ENCODE results near the gene ABHD11. TPM values are rescaled to one million over a fixed set of nuclear protein-coding genes. Genes with fewer than 3 reads are reported as not detected.

Gene ABHD11
- total RNA-seq, 1 experiment from 2014 or later: 74.4 TPM

DNA sequence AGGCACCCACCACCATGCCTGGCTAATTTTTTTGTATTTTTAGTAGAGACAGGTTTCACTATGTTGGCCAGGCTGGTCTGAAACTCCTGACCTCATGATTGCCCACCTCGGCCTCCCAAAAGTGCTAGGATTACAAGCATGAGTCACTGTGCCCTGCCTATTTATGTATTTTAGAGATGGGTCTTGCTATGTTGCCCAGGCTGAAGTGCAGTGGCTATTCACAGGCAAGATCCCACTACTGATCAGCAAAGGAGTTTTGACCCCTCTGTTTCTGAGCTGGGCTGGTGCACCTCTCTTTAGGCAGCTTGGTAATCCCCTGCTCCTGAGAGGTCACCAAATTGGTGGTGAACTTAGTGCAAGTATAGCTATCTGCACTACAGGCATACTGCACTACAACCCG lies 6.2 kb downstream of the ABHD11 start:
- H4K20me1 ChIP-seq (ENCODE audit: insufficient read depth): peaks cover 4% of the 10 kb centered on the region; the same call in 1 of the 2 replicates
- no peaks in the 10 kb centered on the region for H3K27me3 ChIP-seq (ENCODE audit: insufficient read depth, low read depth)
- DNase-seq: no peak
- H3K79me2 ChIP-seq (ENCODE audit: low read depth): peaks cover 19% of the 10 kb centered on the region
- peaks cover 24% of the 10 kb centered on the region for H3K4me1 ChIP-seq (replicated peaks; ENCODE audit: insufficient read depth)
- no peak overlapping the region for H2AFZ ChIP-seq
- peaks cover 13% of the 10 kb centered on the region; the same call in 1 of the 2 replicates for H3K36me3 ChIP-seq (ENCODE audit: low read depth)
- intact Hi-C loops (cut with micrococcal nuclease; ENCODE audit: unreplicated experiment): loop anchor here (10.0 kb wide), 1 partner anchor 242 kb away; no protein-coding TSS in a partner anchor
- CTCF ChIA-PET: interaction anchor here (0.7 kb wide), 1 partner anchor 213 kb away, joined by 15 read pairs; no protein-coding TSS in a partner anchor
- BruUV-seq (replicated peaks): no TSS peak
- TF ChIP-seq EZH2 (IDR thresholded peaks at IDR 0.05; ENCODE audit: low read depth): no peak
- TF ChIP-seq, protein P1, sequence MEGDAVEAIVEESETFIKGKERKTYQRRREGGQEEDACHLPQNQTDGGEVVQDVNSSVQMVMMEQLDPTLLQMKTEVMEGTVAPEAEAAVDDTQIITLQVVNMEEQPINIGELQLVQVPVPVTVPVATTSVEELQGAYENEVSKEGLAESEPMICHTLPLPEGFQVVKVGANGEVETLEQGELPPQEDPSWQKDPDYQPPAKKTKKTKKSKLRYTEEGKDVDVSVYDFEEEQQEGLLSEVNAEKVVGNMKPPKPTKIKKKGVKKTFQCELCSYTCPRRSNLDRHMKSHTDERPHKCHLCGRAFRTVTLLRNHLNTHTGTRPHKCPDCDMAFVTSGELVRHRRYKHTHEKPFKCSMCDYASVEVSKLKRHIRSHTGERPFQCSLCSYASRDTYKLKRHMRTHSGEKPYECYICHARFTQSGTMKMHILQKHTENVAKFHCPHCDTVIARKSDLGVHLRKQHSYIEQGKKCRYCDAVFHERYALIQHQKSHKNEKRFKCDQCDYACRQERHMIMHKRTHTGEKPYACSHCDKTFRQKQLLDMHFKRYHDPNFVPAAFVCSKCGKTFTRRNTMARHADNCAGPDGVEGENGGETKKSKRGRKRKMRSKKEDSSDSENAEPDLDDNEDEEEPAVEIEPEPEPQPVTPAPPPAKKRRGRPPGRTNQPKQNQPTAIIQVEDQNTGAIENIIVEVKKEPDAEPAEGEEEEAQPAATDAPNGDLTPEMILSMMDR (conservative IDR thresholded peaks at IDR 0.05): no peak
- no peaks in the 10 kb centered on the region for H3K9me3 ChIP-seq (ENCODE audit: insufficient read depth, low read depth)
- no peaks in the 10 kb centered on the region for H3K9me2 ChIP-seq (ENCODE audit: insufficient read depth)
- H3K4me3 ChIP-seq: no peak overlapping the region
- H3K27ac ChIP-seq: no peak overlapping the region
- no peak overlapping the region for H3K4me2 ChIP-seq
- peaks cover 57% of the 10 kb centered on the region for H3F3A ChIP-seq (ENCODE audit: insufficient read depth, low read depth)
- POLR2A ChIA-PET (ENCODE audit: unreplicated experiment): interaction anchor here (0.6 to 1.1 kb wide), 4 partner anchors 97 to 467 kb away, joined by 5 to 11 read pairs (median 9); no protein-coding TSS in a partner anchor

DNA sequence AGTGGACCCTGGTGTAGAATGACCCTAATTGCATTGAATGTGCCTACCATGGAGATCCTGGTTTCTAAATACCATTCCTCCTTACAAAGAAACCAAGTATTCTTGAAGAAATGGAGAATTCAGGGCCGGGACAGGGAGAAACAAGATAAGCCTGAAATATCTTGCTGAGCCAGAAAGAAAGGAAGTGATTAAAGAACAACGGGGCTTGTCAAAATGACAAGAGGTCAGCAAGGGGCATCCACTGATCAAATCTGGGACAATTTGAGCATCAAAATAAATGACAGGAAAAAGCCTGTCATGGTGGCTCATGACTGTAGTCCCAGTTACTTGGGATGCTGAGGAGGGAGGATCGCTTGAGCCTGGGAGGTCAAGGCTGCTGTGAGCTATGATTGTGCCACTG lies 8.1 kb downstream of the ABHD11 start:
- no peak for DNase-seq
- TF ChIP-seq, protein P1 (conservative IDR thresholded peaks at IDR 0.05): no peak
- no peak for TF ChIP-seq EZH2 (IDR thresholded peaks at IDR 0.05; ENCODE audit: low read depth)
- no TSS peak for BruUV-seq (replicated peaks)
- Histone ChIP-seq H3K79me2 (ENCODE audit: low read depth) (no peaks in the 10 kb centered on the region), H3K9me2 (ENCODE audit: insufficient read depth) (no peaks in the 10 kb centered on the region), H3F3A (ENCODE audit: insufficient read depth, low read depth) (peaks cover 45% of the 10 kb centered on the region), H3K9me3 (ENCODE audit: insufficient read depth, low read depth) (no peaks in the 10 kb centered on the region), H3K4me3 (no peak overlapping the region), H3K4me2 (no peak overlapping the region), H3K36me3 (ENCODE audit: low read depth) (no peaks in the 10 kb centered on the region), H4K20me1 (ENCODE audit: insufficient read depth) (no peaks in the 10 kb centered on the region), H3K27ac (no peak overlapping the region), H3K27me3 (ENCODE audit: insufficient read depth, low read depth) (no peaks in the 10 kb centered on the region), H3K4me1 (replicated peaks; ENCODE audit: insufficient read depth) (peaks cover 6% of the 10 kb centered on the region), H2AFZ (no peak overlapping the region)
- intact Hi-C loops (cut with micrococcal nuclease; ENCODE audit: unreplicated experiment): loop anchor here (10.0 kb wide), 1 partner anchor 244 kb away; no protein-coding TSS in a partner anchor
- ChIA-PET POLR2A (ENCODE audit: unreplicated experiment) (interaction anchor here (0.7 kb wide), 1 partner anchor 69 kb away, joined by 7 read pairs; no protein-coding TSS in a partner anchor), CTCF (interaction anchor here (0.6 to 0.7 kb wide), 4 partner anchors 67 to 328 kb away, joined by 3 to 8 read pairs (median 4); no protein-coding TSS in a partner anchor)

DNA sequence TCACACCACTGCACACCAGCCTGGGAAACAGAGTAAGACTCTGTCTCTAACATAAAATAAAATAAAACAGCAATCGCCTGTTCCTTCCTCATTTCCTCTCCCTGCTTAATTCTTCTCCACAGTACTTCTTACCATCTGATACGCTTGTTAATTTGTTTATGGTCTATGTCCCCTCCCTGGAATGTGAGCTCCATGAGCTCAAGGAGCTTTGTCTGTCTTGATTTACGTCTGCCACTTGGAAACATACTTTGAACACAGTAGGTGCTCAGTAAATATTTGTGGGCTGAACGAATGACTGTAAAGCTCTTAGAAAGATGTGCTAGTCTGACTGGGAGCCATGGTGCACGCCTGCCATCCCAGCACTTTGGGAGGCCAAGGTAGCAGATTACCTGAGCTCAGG lies 10.1 kb downstream of the ABHD11 start:
- H3K4me1 ChIP-seq (replicated peaks; ENCODE audit: insufficient read depth): no peaks in the 10 kb centered on the region; the same call in 1 of the 2 replicates
- no peak overlapping the region for H3K4me3 ChIP-seq
- CTCF ChIA-PET: interaction anchor here (0.6 kb wide), 1 partner anchor 130 kb away, joined by 7 read pairs; no protein-coding TSS in a partner anchor
- no peaks in the 10 kb centered on the region for H3K36me3 ChIP-seq (ENCODE audit: low read depth)
- H3K27ac ChIP-seq: no peak overlapping the region
- no peaks in the 10 kb centered on the region for H3K27me3 ChIP-seq (ENCODE audit: insufficient read depth, low read depth)
- H3F3A ChIP-seq (ENCODE audit: insufficient read depth, low read depth): peaks cover 40% of the 10 kb centered on the region
- H3K79me2 ChIP-seq (ENCODE audit: low read depth): no peaks in the 10 kb centered on the region
- H4K20me1 ChIP-seq (ENCODE audit: insufficient read depth): no peaks in the 10 kb centered on the region
- no TSS peak for BruUV-seq (replicated peaks)
- intact Hi-C loops (cut with micrococcal nuclease; ENCODE audit: unreplicated experiment): no loop called here
- H2AFZ ChIP-seq: no peak overlapping the region
- H3K9me3 ChIP-seq (ENCODE audit: insufficient read depth, low read depth): no peaks in the 10 kb centered on the region
- H3K9me2 ChIP-seq (ENCODE audit: insufficient read depth): no peaks in the 10 kb centered on the region
- POLR2A ChIA-PET (ENCODE audit: unreplicated experiment): interaction anchor here (0.6 kb wide), 1 partner anchor 150 kb away, joined by 13 read pairs; the partner anchor contains the start of gene TBL2
- TF ChIP-seq, protein P1 (conservative IDR thresholded peaks at IDR 0.05): no peak
- TF ChIP-seq EZH2 (IDR thresholded peaks at IDR 0.05; ENCODE audit: low read depth): no peak
- H3K4me2 ChIP-seq: no peak overlapping the region
- DNase-seq: no peak

All from PC-9 (cell line).